GM23338 (cell line): Measurements from ENCODE around the gene ENPP1. TPM values are rescaled to one million over a fixed set of nuclear protein-coding genes. Genes with fewer than 3 reads are reported as not detected.

Source experiments
- ATAC-seq: fragments of 200-7000 bp; cut with Tn5 transposase; 3 replicates; pipeline ENCODE4 v1.9.1; 2020
- DNase-seq: peaks from one replicate; pipeline ENCODE4 v3.0.0-alpha.2; 2015; ENCODE audit warnings: low spot score
- H2AFZ ChIP-seq: fragments of 200-600 bp; sonication (generic); 2 replicates; pipeline ENCODE4 v1.8.0; 2016; ENCODE audit warnings: antibody characterized with exemption, mild to moderate bottlenecking, moderate library complexity
- H3F3A ChIP-seq: fragments of 200-600 bp; sonication (generic); replicated peaks from 2 replicates; pipeline ENCODE4 v1.8.0; 2017; ENCODE audit warnings: antibody characterized with exemption, mixed run types, low read depth
- H3K27ac ChIP-seq: fragments of 200-600 bp; sonication (generic); 2 replicates; pipeline ENCODE4 v1.6.1; 2016; ENCODE audit warnings: low read depth
- H3K27me3 ChIP-seq: fragments of 200-600 bp; sonication (generic); 2 replicates; pipeline ENCODE4 v1.8.0; 2016; ENCODE audit warnings: mild to moderate bottlenecking, mixed run types, moderate library complexity; ENCODE audit not compliant: insufficient read depth
- H3K36me3 ChIP-seq: fragments of 200-600 bp; sonication (generic); 2 replicates; pipeline ENCODE4 v1.8.0; 2016; ENCODE audit warnings: mild to moderate bottlenecking; ENCODE audit not compliant: insufficient read depth
- H3K4me1 ChIP-seq: fragments of 200-600 bp; sonication (generic); 2 replicates; pipeline ENCODE4 v1.8.0; 2016; ENCODE audit warnings: mild to moderate bottlenecking, moderate library complexity; ENCODE audit not compliant: insufficient read depth
- H3K4me2 ChIP-seq: fragments of 200-600 bp; sonication (generic); 2 replicates; pipeline ENCODE4 v1.7.1; 2017; ENCODE audit warnings: mixed run types
- H3K4me3 ChIP-seq: fragments of 200-600 bp; sonication (generic); 2 replicates; pipeline ENCODE4 v1.6.1; 2016; ENCODE audit warnings: mixed run types
- H3K79me2 ChIP-seq: fragments of 200-600 bp; sonication (generic); replicated peaks from 2 replicates; pipeline ENCODE4 v1.8.0; 2017; ENCODE audit warnings: mild to moderate bottlenecking; ENCODE audit not compliant: insufficient read depth
- H3K9me2 ChIP-seq: fragments of 200-600 bp; sonication (generic); 2 replicates; pipeline ENCODE4 v1.8.0; 2017; ENCODE audit not compliant: insufficient read depth
- H4K20me1 ChIP-seq: fragments of 200-600 bp; sonication (generic); replicated peaks from 2 replicates; pipeline ENCODE4 v1.8.0; 2017; ENCODE audit warnings: mild to moderate bottlenecking; ENCODE audit not compliant: insufficient read depth
- H3K27ac Mint-ChIP-seq: 2 replicates; pipeline ENCODE4 v1.8.0; 2020; ENCODE audit warnings: inconsistent platforms, mild to moderate bottlenecking, moderate library complexity, mixed read lengths
- H3K27me3 Mint-ChIP-seq: 3 replicates; pipeline ENCODE4 v1.8.0; 2022; ENCODE audit warnings: low read depth, mild to moderate bottlenecking, moderate library complexity, mixed read lengths, inconsistent platforms; ENCODE audit not compliant: insufficient read depth, poor library complexity
- H3K36me3 Mint-ChIP-seq: 3 replicates; pipeline ENCODE4 v1.8.0; 2021; ENCODE audit warnings: low read depth, mild to moderate bottlenecking, inconsistent platforms, moderate library complexity, mixed read lengths
- H3K4me1 Mint-ChIP-seq: 3 replicates; pipeline ENCODE4 v1.8.0; 2020; ENCODE audit warnings: mild to moderate bottlenecking, inconsistent platforms, mixed read lengths
- H3K4me3 Mint-ChIP-seq: 3 replicates; pipeline ENCODE4 v1.8.0; 2021; ENCODE audit warnings: moderate library complexity, mild to moderate bottlenecking, inconsistent platforms, mixed read lengths
- H3K9me3 Mint-ChIP-seq: 3 replicates; pipeline ENCODE4 v1.8.0; 2020; ENCODE audit warnings: moderate library complexity, mild to moderate bottlenecking, inconsistent platforms, mixed read lengths
- CREB1 ChIP-seq: fragments of 250-450 bp; sonication (Bioruptor Pico); IDR thresholded peaks from 2 replicates; pipeline ENCODE4 v1.5.0; 2020; ENCODE audit warnings: low read depth, mild to moderate bottlenecking, moderate library complexity
- CTCF ChIP-seq, 2 experiments: fragments of 200-600 bp in 1 of 2; sonication (generic) in 1 of 2; conservative IDR thresholded peaks; 2 replicates each; pipeline versions ENCODE4 v1.5.1 to v1.6.1; 2016 to 2017; ENCODE audit warnings: antibody characterized with exemption in 2 of 2, low read depth in 2 of 2, mild to moderate bottlenecking in 2 of 2, moderate library complexity in 1 of 2
- ETS1 ChIP-seq: IDR thresholded peaks from 2 replicates; pipeline ENCODE4 v1.6.1; 2016; ENCODE audit warnings: antibody characterized with exemption
- EZH2 ChIP-seq: fragments of 200-600 bp; sonication (generic); IDR thresholded peaks from one replicate; pipeline ENCODE4 v1.8.0; 2017; ENCODE audit warnings: antibody characterized with exemption, mild to moderate bottlenecking, low read depth; ENCODE audit not compliant: unreplicated experiment
- EZH2phosphoT487 ChIP-seq: fragments of 200-600 bp; sonication (generic); IDR thresholded peaks from one replicate; pipeline ENCODE4 v1.8.1; 2018; ENCODE audit warnings: antibody characterized with exemption; ENCODE audit not compliant: unreplicated experiment
- JUNB ChIP-seq: IDR thresholded peaks from one replicate; pipeline ENCODE4 v1.6.1; 2016; ENCODE audit warnings: antibody characterized with exemption; ENCODE audit not compliant: unreplicated experiment
- NANOG ChIP-seq: IDR thresholded peaks from 2 replicates; pipeline ENCODE4 v1.6.1; 2016; ENCODE audit warnings: antibody characterized with exemption, borderline replicate concordance
- POLR2AphosphoS5 ChIP-seq: IDR thresholded peaks from 2 replicates; pipeline ENCODE4 v1.6.1; 2016; ENCODE audit warnings: antibody characterized with exemption, low read depth
- REST ChIP-seq: IDR thresholded peaks from one replicate; pipeline ENCODE4 v1.6.1; 2018; ENCODE audit warnings: antibody characterized with exemption; ENCODE audit not compliant: unreplicated experiment
- STAT1 ChIP-seq: IDR thresholded peaks from one replicate; pipeline ENCODE4 v1.6.1; 2016; ENCODE audit warnings: antibody characterized with exemption; ENCODE audit not compliant: unreplicated experiment
- ZNF114 ChIP-seq: fragments of 250-450 bp; sonication (Bioruptor Pico); IDR thresholded peaks from 2 replicates; pipeline ENCODE4 v1.5.0; 2020; ENCODE audit warnings: mild to moderate bottlenecking, moderate library complexity
- ZNF331 ChIP-seq: fragments of 250-450 bp; sonication (Bioruptor Pico); IDR thresholded peaks from 2 replicates; pipeline ENCODE4 v1.5.0; 2020; ENCODE audit warnings: low read depth, mild to moderate bottlenecking, moderate library complexity
- polyA plus RNA-seq: library from polyadenylated mRNA; unstranded; fragments of >200 nt; fragmentation: Nextera tagmentation; extraction: Ambion mirVana; gene quantifications from 2 replicates; pipeline ENCODE4 v1.2.1, GENCODE V29; 2016
- total RNA-seq: library from RNA; depleted of rRNA; stranded (reverse); fragments of >200 nt; shearing (Covaris generic); gene quantifications from 2 replicates; pipeline ENCODE4 v1.2.3, GENCODE V29; 2014

Gene ENPP1
- total and polyA plus RNA-seq, 2 experiments from 2014 or later, result 17.3 to 46.9 TPM

- TF ChIP-seq REST (no peak), ETS1 (no peak), JUNB (no peak), EZH2 (no peak), POLR2AphosphoS5 (no peak), STAT1 (no peak), CREB1 (no peak), ZNF331 (CRISPR knock-in tag) (no peak), NANOG (no peak), CTCF (conservative IDR thresholded peaks at IDR 0.05; ENCODE audit: low read depth in 2 of 2) (no peak), ZNF114 (CRISPR knock-in tag) (no peak)
Observed at GRCh38 chr6:131804131-131804530, 3.7 kb upstream of the ENPP1 start (continued).

GRCh38 chr6:131807321-131807643, 538 bp upstream of the ENPP1 start:
- H3K9me3 Mint-ChIP-seq, result peaks cover 11% of the 10 kb centered on the region
- H3K4me3 ChIP-seq, result peak overlapping the region; percentile 82
- no peak for ATAC-seq
- H2AFZ ChIP-seq, result peak overlapping the region; percentile 94
- H3K4me3 Mint-ChIP-seq, result peak overlapping the region; percentile 94
- peak overlapping the region; percentile 96 for H3K27ac Mint-ChIP-seq
- peak overlapping the region; percentile 96 for H3K27ac ChIP-seq
- H4K20me1 ChIP-seq, result peaks cover 11% of the 10 kb centered on the region; the same call in 1 of the 2 replicates
- peaks cover 5% of the 10 kb centered on the region for H3K27me3 Mint-ChIP-seq
- H3K36me3 ChIP-seq, result no peaks in the 10 kb centered on the region
- H3K9me2 ChIP-seq, result no peaks in the 10 kb centered on the region
- peaks cover 19% of the 10 kb centered on the region; the same call in 1 of the 2 replicates for H3K27me3 ChIP-seq
- peaks cover 5% of the 10 kb centered on the region for H3F3A ChIP-seq
- H3K4me1 Mint-ChIP-seq, result peaks cover 31% of the 10 kb centered on the region
- H3K36me3 Mint-ChIP-seq, result peaks cover 10% of the 10 kb centered on the region; the same call in 1 of the 3 replicates
- H3K4me1 ChIP-seq, result peaks cover 37% of the 10 kb centered on the region
- DNase-seq, result no peak
- peak overlapping the region; percentile 96 for H3K4me2 ChIP-seq
- peaks cover 35% of the 10 kb centered on the region for H3K79me2 ChIP-seq
- TF ChIP-seq NANOG, result no peak
- no peak for TF ChIP-seq ZNF331 (CRISPR knock-in tag)
- TF ChIP-seq JUNB, result no peak
- no peak for TF ChIP-seq CREB1
- no peak for TF ChIP-seq ZNF114 (CRISPR knock-in tag)
- no peak for TF ChIP-seq ETS1
- TF ChIP-seq REST, result no peak
- no peak for TF ChIP-seq EZH2
- TF ChIP-seq STAT1, result no peak
- no peak for TF ChIP-seq CTCF (conservative IDR thresholded peaks at IDR 0.05; ENCODE audit: low read depth in 2 of 2)
- TF ChIP-seq EZH2phosphoT487, result no peak
- TF ChIP-seq POLR2AphosphoS5, result no peak
